NCI-H345 treated with DMSO at 0.1 percent for 48 hours (cell line): ENCODE results near the gene DXO.
"Not testable (repeated sequence)": the region's sequence is repeated elsewhere in the genome, so short reads cannot be mapped to it uniquely, and the experiment has no call there.

Experiments
- DNase-seq: peaks from one replicate; lab custom pipeline; 2025; ENCODE audit not compliant: unreplicated experiment; lab: John Stamatoyannopoulos, UW

The DXO gene

DNA sequence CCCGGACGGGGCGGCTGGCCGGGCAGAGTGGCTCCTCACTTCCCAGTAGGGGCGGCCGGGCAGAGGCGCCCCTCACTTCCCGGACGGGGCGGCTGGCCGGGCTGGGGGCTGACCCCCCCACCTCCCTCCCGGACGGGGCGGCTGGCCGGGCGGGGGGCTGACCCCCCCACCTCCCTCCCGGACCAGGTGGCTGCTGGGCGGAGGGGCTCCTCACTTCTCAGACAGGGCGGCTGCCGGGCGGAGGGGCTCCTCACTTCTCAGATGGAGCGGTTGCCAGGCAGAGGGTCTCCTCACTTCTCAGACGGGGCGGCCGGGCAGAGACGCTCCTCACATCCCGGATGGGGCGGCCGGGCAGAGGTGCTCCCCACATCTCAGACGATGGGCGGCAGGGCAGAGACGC is 39.8 kb downstream of the DXO start:
- not testable (repeated sequence) for DNase-seq

DNA sequence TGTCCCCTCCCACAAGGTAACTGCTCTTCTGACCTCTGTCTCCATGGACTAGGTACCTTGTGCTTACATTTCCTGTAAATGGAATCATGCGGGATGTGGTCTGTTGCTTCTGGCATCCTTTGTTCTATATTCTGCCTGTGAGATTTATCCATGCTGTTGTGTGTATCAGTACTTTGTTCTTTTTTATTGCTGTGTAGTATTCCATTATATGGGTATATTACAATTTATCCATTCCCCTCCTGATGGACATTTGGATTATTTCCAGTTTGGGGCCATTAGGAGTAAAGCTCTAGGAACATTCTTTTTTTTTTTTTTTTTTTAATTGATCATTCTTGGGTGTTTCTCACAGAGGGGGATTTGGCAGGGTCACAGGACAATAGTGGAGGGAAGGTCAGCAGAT is 41.0 kb downstream of the DXO start:
- no peak for DNase-seq

DNA sequence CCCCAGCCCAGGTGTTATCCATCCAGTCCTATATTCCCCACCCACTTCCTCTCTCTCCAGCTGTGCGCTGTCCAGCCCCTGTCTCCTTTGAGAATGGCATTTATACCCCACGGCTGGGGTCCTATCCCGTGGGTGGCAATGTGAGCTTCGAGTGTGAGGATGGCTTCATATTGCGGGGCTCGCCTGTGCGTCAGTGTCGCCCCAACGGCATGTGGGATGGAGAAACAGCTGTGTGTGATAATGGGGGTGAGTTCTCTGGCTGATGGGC is 43.3 kb downstream of the DXO start:
- DNase-seq: no peak

DNA sequence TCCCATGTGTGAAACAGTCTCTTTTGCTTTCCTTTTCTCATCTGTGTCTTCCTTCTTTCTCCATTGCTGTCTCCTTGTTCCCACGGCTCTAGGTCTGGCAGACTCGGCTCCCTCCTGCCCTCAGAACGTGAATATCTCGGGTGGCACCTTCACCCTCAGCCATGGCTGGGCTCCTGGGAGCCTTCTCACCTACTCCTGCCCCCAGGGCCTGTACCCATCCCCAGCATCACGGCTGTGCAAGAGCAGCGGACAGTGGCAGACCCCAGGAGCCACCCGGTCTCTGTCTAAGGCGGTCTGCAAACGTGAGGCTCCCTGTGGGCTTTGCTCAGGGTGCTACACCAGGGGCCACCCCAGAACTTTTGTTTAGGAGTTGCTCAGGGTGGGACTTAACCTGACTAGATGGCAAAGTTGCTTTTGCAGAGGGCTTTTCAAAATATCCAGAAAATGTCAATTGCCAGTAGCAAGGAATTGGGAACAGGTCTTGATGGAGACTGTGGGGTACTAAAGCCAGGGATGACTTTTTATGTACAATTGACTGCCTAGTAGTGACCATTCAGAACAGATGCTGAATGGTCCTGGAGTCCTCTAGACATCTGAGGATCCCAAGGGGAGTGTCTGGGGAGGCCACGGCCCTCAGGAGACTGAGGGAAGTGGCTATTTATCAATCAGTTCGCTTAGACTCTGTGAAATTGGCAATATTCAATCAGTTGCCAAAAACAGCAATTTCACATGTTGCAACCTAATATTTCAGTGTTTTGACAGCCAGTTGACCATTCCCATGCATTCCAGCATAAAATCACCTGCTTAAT is 43.9 kb downstream of the DXO start:
- no peak for DNase-seq

DNA sequence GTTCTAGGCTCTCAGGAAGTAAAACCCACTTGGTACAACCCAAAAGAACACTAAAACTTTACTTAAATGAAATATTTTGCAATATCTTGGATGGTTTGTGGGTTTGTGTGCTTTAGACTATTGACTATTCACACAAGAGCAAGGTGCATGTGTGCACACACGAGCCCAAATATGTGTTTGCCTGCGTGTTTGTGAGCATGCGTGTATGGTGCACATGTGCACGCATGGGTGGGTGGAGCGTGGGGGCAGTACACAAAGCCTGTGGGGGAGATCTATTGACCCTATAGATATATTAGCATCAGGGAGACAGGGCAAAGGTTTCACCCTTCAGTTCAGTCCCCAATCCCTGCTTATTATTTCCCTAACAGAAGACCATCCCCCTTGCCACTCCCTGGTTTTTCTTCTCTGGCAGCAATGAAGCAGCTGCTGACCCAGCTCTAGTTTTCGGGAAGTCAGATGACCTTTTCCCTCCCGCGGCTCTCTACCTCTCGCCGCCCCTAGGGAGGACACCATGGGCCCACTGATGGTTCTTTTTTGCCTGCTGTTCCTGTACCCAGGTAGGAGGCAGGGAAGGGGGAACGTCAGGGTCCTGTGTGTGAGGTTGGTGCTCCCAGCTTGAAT is 44.6 kb downstream of the DXO start, which contains the start of gene C2:
C2 (plus strand) TSS at position 476 of the 621 bp plus-strand sequence; CDS start at position 512, 36 bp downstream.
- no peak for DNase-seq

DNA sequence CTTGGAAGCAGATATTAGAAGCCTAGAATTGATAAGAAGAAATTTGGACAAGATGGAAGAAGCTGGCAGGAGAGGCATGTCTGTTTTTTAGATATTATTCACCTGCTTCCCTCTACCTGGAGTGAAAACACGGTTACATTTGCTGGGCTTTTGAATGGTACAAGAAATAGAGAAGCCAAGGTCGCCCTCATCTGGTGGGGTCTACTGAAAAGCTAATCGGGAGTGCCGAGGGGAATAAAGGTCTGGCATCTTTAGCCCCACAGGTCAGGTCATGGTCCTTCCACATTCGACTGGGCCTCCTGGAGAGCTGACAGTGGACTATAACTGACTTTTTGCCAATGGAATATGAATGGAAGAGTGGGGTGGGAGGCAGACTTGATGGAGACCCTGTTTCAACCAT is 49.0 kb downstream of the DXO start:
- DNase-seq: no peak

DNA sequence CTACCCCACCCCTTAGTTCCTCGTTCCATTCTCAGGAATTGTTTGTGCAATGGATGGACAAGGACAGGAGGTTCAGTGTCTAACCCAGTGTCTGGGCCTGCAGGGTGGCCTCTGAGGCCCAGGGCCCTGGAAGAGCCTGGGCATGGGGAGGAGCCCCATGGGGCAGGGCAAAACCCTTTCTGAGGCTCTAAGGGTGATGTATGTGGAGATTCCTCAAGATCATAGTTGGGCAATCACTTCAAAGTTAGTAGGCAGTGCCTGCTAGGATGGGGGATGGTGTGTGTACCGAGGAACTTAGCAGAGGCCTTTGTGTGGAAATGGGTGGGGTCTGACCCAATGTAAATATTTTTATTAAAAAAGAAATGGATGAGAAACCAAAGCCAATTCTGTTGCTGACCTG is 51.1 kb downstream of the DXO start:
- DNase-seq: no peak
